DOHH2 (cell line): ENCODE data around the gene NAP1L1.

Source experiments
- H3F3A ChIP-seq: fragments of 200-600 bp; sonication (generic), shearing (Covaris generic); 2 replicates; pipeline ENCODE4 v1.6.0; 2016; ENCODE audit warnings: antibody characterized with exemption, mild to moderate bottlenecking; ENCODE audit not compliant: control insufficient read depth, insufficient read depth
- H3K27ac ChIP-seq: fragments of 200-600 bp; sonication (generic); 2 replicates; pipeline ENCODE4 v1.5.1; 2014; ENCODE audit warnings: low read depth, mild to moderate bottlenecking, low read length, moderate library complexity
- H3K27me3 ChIP-seq: fragments of 200-600 bp; sonication (generic); 2 replicates; pipeline ENCODE4 v1.6.1; 2014; ENCODE audit warnings: mild to moderate bottlenecking, low read length, mixed read lengths; ENCODE audit not compliant: control insufficient read depth
- H3K36me3 ChIP-seq: fragments of 200-600 bp; sonication (generic); 2 replicates; pipeline ENCODE4 v1.6.1; 2014; ENCODE audit warnings: mild to moderate bottlenecking, low read length, moderate library complexity, mixed read lengths; ENCODE audit not compliant: control insufficient read depth
- H3K4me1 ChIP-seq: fragments of 200-600 bp; sonication (generic); 2 replicates; pipeline ENCODE4 v1.6.1; 2014; ENCODE audit warnings: mild to moderate bottlenecking, low read length, mixed read lengths; ENCODE audit not compliant: control insufficient read depth
- H3K4me2 ChIP-seq: fragments of 200-600 bp; sonication (generic); 2 replicates; pipeline ENCODE4 v1.6.0; 2014; ENCODE audit warnings: mild to moderate bottlenecking, low read length, moderate library complexity
- H3K4me3 ChIP-seq: fragments of 200-600 bp; sonication (generic); 2 replicates; pipeline ENCODE4 v1.5.1; 2014; ENCODE audit warnings: mild to moderate bottlenecking, low read length, mixed read lengths
- H3K79me2 ChIP-seq: fragments of 200-600 bp; sonication (generic); 2 replicates; pipeline ENCODE4 v1.6.1; 2014; ENCODE audit warnings: mild to moderate bottlenecking, low read length, mixed read lengths; ENCODE audit not compliant: control insufficient read depth
- H3K9me2 ChIP-seq: fragments of 200-600 bp; sonication (generic); replicated peaks from 2 replicates; pipeline ENCODE4 v1.6.1; 2014; ENCODE audit warnings: mild to moderate bottlenecking, low read length, mixed read lengths; ENCODE audit not compliant: control insufficient read depth
- H3K9me3 ChIP-seq: fragments of 200-600 bp; sonication (generic); 2 replicates; pipeline ENCODE4 v1.6.1; 2014; ENCODE audit warnings: antibody characterized with exemption, low read length, mixed read lengths; ENCODE audit not compliant: control insufficient read depth, insufficient read depth
- H4K20me1 ChIP-seq: fragments of 200-600 bp; sonication (generic); 2 replicates; pipeline ENCODE4 v1.6.0; 2014; ENCODE audit warnings: low read depth, mild to moderate bottlenecking, antibody characterized with exemption, low read length, moderate library complexity; ENCODE audit not compliant: control insufficient read depth, insufficient read depth
- EZH2phosphoT487 ChIP-seq: fragments of 200-600 bp; sonication (generic); IDR thresholded peaks from 2 replicates; pipeline ENCODE4 v1.6.1; 2017; ENCODE audit warnings: borderline replicate concordance, mild to moderate bottlenecking, antibody characterized with exemption, low read length, moderate library complexity, mixed read lengths
- TF ChIP-seq, protein P1 (sequence below): fragments of 200-600 bp; sonication (generic); IDR thresholded peaks from one replicate; pipeline ENCODE4 v1.5.1; 2014; ENCODE audit warnings: antibody characterized with exemption, mild to moderate bottlenecking, low read depth, low read length; ENCODE audit not compliant: poor library complexity, severe bottlenecking

The NAP1L1 gene

DNA sequence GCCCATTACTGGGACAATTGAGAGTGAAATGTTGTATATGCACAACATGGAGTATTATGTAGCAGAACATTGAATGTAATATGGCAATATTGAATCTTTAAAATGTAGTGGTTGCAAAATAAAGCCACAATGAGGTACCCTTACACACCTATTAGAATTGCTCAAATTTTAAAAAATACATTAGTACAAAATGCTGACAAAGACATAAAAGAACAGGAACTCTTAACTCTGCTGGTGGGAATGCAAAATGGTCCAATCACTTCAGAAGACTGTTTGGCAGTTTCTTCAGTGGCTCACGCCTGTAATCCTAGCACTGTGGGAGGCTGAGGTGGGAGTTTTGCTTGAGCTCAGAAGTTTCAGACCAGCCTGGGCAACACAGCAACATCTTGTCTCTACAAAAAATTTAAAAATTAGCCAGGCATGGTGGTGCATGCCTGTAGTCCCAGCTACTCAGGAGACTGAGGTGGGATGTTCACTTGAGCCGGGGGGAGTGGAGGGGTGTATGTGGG is 6.8 kb upstream of the NAP1L1 start:
- Histone ChIP-seq H3K4me1 (peaks cover 31% of the 10 kb centered on the region), H3K27ac (no peak overlapping the region), H3K79me2 (no peaks in the 10 kb centered on the region), H3K9me3 (no peaks in the 10 kb centered on the region), H3F3A (peaks cover 8% of the 10 kb centered on the region), H3K9me2 (no peaks in the 10 kb centered on the region), H3K4me3 (no peak overlapping the region), H4K20me1 (no peaks in the 10 kb centered on the region), H3K4me2 (0 out of 2 replicates have a peak overlapping the region, but pooled peaks have one; percentile 19), H3K27me3 (no peaks in the 10 kb centered on the region), H3K36me3 (no peaks in the 10 kb centered on the region)
- no peak for TF ChIP-seq EZH2phosphoT487
- TF ChIP-seq, protein P1, sequence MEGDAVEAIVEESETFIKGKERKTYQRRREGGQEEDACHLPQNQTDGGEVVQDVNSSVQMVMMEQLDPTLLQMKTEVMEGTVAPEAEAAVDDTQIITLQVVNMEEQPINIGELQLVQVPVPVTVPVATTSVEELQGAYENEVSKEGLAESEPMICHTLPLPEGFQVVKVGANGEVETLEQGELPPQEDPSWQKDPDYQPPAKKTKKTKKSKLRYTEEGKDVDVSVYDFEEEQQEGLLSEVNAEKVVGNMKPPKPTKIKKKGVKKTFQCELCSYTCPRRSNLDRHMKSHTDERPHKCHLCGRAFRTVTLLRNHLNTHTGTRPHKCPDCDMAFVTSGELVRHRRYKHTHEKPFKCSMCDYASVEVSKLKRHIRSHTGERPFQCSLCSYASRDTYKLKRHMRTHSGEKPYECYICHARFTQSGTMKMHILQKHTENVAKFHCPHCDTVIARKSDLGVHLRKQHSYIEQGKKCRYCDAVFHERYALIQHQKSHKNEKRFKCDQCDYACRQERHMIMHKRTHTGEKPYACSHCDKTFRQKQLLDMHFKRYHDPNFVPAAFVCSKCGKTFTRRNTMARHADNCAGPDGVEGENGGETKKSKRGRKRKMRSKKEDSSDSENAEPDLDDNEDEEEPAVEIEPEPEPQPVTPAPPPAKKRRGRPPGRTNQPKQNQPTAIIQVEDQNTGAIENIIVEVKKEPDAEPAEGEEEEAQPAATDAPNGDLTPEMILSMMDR = no peak

DNA sequence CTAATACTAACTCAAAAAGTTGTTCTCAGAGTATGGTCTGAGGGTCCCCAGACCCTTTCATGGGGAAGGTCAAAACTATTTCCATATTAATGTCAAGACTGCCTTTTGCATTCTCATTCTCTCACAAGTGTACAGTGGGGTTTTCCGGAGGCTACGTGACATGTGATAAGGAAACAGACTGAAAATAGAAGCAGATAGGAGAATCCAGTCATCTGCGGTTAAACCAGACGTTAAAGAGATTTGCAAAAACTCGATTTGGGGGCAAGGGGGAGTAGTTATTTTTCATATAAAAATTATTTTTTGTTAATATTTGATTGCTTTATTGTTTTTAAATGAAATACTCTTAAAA is 1.0 kb upstream of the NAP1L1 start:
- Histone ChIP-seq H3K4me3 (peak overlapping the region; percentile 82), H3K79me2 (peaks cover 40% of the 10 kb centered on the region), H3K4me1 (peaks cover 45% of the 10 kb centered on the region), H3K27me3 (no peaks in the 10 kb centered on the region), H3F3A (peaks cover 8% of the 10 kb centered on the region), H3K9me3 (no peaks in the 10 kb centered on the region), H3K9me2 (no peaks in the 10 kb centered on the region), H3K36me3 (peaks cover 39% of the 10 kb centered on the region), H4K20me1 (peaks cover 31% of the 10 kb centered on the region), H3K4me2 (peak overlapping the region; percentile 93), H3K27ac (peak overlapping the region; percentile 81)
- TF ChIP-seq EZH2phosphoT487 = no peak
- TF ChIP-seq, protein P1 = no peak

DNA sequence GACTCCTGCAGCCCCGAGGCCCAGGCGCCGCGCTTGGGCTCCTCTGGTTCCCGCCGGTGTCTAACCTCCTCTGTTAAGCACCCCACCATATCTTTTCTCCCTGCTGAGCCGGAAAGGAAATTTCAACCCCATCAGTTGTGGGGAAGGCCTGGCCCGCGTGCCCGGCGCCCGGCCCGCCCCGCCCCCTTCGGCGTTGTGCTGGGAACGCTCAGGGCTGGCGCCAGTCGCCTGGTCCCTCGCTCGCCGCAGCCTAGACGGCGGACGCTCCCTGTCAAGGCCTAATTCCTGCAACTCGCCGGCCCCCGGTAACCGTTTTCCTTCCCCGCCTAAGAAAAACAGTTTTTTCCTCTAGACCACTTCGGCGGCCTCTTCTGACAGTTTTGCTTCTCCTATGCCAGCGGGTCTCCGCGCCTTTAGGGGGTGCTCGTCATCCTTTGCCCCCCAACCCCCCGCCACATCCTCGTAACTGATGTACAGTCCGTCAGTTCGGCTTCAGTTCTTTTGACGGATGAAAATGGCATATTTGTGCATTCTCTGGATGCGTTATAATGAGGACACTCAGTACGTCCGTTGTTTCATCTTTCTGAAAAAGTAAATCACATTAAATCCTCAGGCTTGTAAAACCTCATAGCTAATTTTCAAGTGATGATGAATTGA is 506 bp upstream of the NAP1L1 start:
- H3K27ac ChIP-seq = peak overlapping the region; percentile 81
- no peaks in the 10 kb centered on the region for H3K27me3 ChIP-seq
- TF ChIP-seq, protein P1 = peak; percentile 75
- no peak for TF ChIP-seq EZH2phosphoT487
- no peaks in the 10 kb centered on the region for H3K9me2 ChIP-seq
- peak overlapping the region; percentile 93 for H3K4me2 ChIP-seq
- no peaks in the 10 kb centered on the region for H3K9me3 ChIP-seq
- H3K4me3 ChIP-seq = peak overlapping the region; percentile 82
- peaks cover 50% of the 10 kb centered on the region for H3K4me1 ChIP-seq
- peaks cover 36% of the 10 kb centered on the region for H4K20me1 ChIP-seq
- peaks cover 45% of the 10 kb centered on the region for H3K79me2 ChIP-seq
- peaks cover 8% of the 10 kb centered on the region for H3F3A ChIP-seq
- peaks cover 44% of the 10 kb centered on the region for H3K36me3 ChIP-seq
